Measurements from ENCODE around the gene TMEM79.
"Not testable (repeated sequence)": the region's sequence is repeated elsewhere in the genome, so short reads cannot be mapped to it uniquely, and the experiment has no call there.

The TMEM79 gene

GRCh38 chr1:156310962-156311361, 26.8 kb downstream of the TMEM79 start:
- DNase-seq: no peak

GRCh38 chr1:156316909-156317308, 32.8 kb downstream of the TMEM79 start:
- no peak for DNase-seq

GRCh38 chr1:156319664-156320063, 35.5 kb downstream of the TMEM79 start:
- no peak for DNase-seq

- no peak for DNase-seq
Measured at GRCh38 chr1:156320560-156320959, 36.4 kb downstream of the TMEM79 start.

- not testable (repeated sequence) for DNase-seq
Measured at GRCh38 chr1:156323179-156323578, 39.1 kb downstream of the TMEM79 start.

- peak in 1 of 2 experiments; percentile 5 for DNase-seq
Measured at GRCh38 chr1:156336242-156336641, 52.1 kb downstream of the TMEM79 start.

GRCh38 chr1:156337052-156337887, 53.1 kb downstream of the TMEM79 start:
- no peak for DNase-seq

GRCh38 chr1:156337888-156338179, 53.7 kb downstream of the TMEM79 start:
- peak in 1 of 2 experiments; percentile 66 for DNase-seq

GRCh38 chr1:156338180-156338976, 54.3 kb downstream of the TMEM79 start, which contains the start of the genes CCT3 and TSACC:
Gene CCT3 (minus strand): TSS chr1:156338292. CDS start chr1:156338184, 108 bp downstream.
Gene TSACC (plus strand): TSS chr1:156338526. CDS start chr1:156339758, 1,232 bp downstream.
- DNase-seq: peak; percentile 100
